Pancreas (tissue), 10 donors: ENCODE results near the gene PRKCB. TPM values are rescaled to one million over a fixed set of nuclear protein-coding genes. Genes with fewer than 3 reads are reported as not detected.

ENCODE experiments used
- ATAC-seq, 4 donors: fragments of 200-7000 bp; cut with Tn5 transposase; one replicate each; pipeline versions ENCODE4 v1.8.0 to v1.9.1; 2020; ENCODE audit warnings: mild to moderate bottlenecking in 4 of 4, moderate library complexity in 4 of 4
- DNase-seq, 6 donors: peaks; one replicate each; pipeline ENCODE4 v3.0.0-alpha.2; 2020
- FAIRE-seq: peaks from 2 replicates; lab custom pipeline; 2012; peaks lifted over from hg19 to GRCh38; lab: Jason Lieb, UNC
- H3K27ac ChIP-seq, 4 donors: fragments of 200-600 bp; sonication (generic); 1 replicate in 3 of 4; 2 replicates in 1 of 4; pipeline versions ENCODE4 v1.5.0 to v1.8.0; 2020
- H3K27me3 ChIP-seq, 4 donors: fragments of 200-600 bp; one replicate each; pipeline ENCODE4 v1.8.0; 2021
- H3K36me3 ChIP-seq, 3 donors: fragments of 200-600 bp; sonication (generic) in 1 of 3; one replicate each; pipeline versions ENCODE4 v1.5.0 to v1.8.0; 2020 to 2021
- H3K4me1 ChIP-seq, 3 donors: fragments of 200-600 bp; one replicate each; pipeline ENCODE4 v1.8.0; 2021
- H3K4me3 ChIP-seq, 4 donors: fragments of 200-600 bp; sonication (generic) in 2 of 4; one replicate each; pipeline versions ENCODE4 v1.5.0 to v1.8.0; 2020 to 2021
- H3K9me3 ChIP-seq, 4 donors: fragments of 200-600 bp; one replicate each; pipeline ENCODE4 v1.8.0; 2021
- CTCF ChIP-seq, 4 donors: fragments of 200-600 bp; sonication (generic) in 3 of 4; IDR thresholded peaks; one replicate each; pipeline versions ENCODE4 v1.5.0 to v1.8.0; 2021; ENCODE audit warnings: antibody characterized with exemption in 4 of 4
- WGBS, 2 donors: extraction: QIAGEN DNeasy Blood & Tissue Kit; methylation state at CpG; one replicate each; pipeline ENCODE4 v1.1.7; 2013; 5-methylcytosine and 5-hydroxymethylcytosine counted together
- intact Hi-C, 3 donors: fragments of 100-400 bp; cut with DNase I; formaldehyde crosslinking; loops; one replicate each; pipeline versions ENCODE4 v1.11.1 to v1.14.2; 2022
- polyA plus RNA-seq, 2 donors: library from polyadenylated mRNA; stranded (reverse); fragments of 200-250 nt; gene quantifications; one replicate each; pipeline ENCODE4 v1.2.3, GENCODE V29; 2013
- total RNA-seq, 6 donors: library from RNA; stranded (reverse); fragmentation: NEBNext Ultra II Directional in 4 of 6; extraction: Animal tissue kit (Norgen Biotek cat#: 25700) in 4 of 6; gene quantifications; one replicate each; pipeline versions ENCODE4 v1.2.1 to v1.2.4, GENCODE V29; 2021 to 2023
- donor health status: healthy with polysubstance abuse.
- donor health status: DM: no; HTN: no; CAD: no; lungs with moderate emphysema.
- donor health status: DM: no; HTN: no; CAD: no.
- donor health status: control.
- donor health status: control.
- donor health status: Bipolar disorder and iron deficiency.
- donor health status: DM: yes; HTN: yes; CAD: no.
- donor health status: DM: no; HTN: no; CAD: no.
- donor health status: DM: no; HTN: no; CAD: no.
- donor health status: DM: yes; HTN: yes; CAD: no.

The PRKCB gene
- total and polyA plus RNA-seq, 8 donors: 0.19 to 4.3 (median 0.61) TPM

DNA sequence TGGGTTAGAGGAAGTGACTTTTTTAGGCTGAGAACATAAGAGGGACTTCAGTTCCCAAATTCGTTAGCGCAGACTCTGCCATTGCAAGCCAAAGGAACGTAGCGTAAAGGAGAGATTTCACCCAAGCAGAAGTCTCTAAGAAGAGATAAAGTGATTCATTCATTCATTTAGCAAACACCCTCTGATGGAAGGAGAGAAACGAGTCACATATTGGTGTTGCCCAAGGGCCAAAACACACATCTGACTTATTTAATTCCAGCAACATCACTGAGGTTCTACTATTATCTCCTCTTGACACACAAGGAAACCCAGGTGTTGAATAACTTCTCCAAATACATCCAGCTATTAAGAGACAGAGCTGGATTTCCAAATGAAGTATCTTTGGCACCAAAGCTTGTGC lies 334.6 kb downstream of the PRKCB start:
- intact Hi-C loops: no loop called here
- FAIRE-seq: no peak

DNA sequence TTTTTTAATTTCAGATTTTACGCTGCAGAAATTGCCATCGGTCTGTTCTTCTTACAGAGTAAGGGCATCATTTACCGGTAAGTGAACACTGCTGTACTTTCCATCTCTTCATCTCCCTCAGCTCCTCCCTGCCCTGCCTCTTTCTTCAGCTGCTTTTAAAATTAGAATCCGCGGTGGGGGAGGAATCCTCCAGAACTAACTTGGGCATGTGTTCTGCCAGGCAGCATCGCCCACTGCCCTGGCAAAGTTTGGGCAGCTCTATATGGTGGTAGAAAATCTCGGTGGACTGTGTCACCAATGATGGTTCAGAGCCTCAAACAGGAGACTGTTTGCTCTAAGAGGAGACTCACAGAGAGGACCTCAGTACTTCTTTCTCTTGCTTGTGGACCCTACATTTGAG lies 338.7 kb downstream of the PRKCB start:
- Histone ChIP-seq H3K4me3 (no peak overlapping the region), H3K36me3 (no peaks in the 10 kb centered on the region), H3K9me3 (no peaks in the 10 kb centered on the region), H3K27ac (no peak overlapping the region), H3K4me1 (no peaks in the 10 kb centered on the region), H3K27me3 (no peaks in the 10 kb centered on the region)
- TF ChIP-seq CTCF (IDR thresholded peaks at IDR 0.05): no peak
- intact Hi-C loops: no loop called here
- ATAC-seq (no peak), DNase-seq (no peak), FAIRE-seq (no peak)
- WGBS, 2 donors: 75 to 88% methylated on average over 7 of the region's 7 CpGs

More for the DNA sequence above, 334.6 kb downstream of the PRKCB start:
- no peaks in the 10 kb centered on the region for H3K4me1 ChIP-seq
- whole genome bisulfite sequencing, 2 donors: 64 to 78% methylated on average over 5 of the region's 5 CpGs
- ATAC-seq: no peak
- H3K27me3 ChIP-seq: peaks cover 0 to 3% (median 0%) of the 10 kb centered on the region in 4 donors
- H3K27ac ChIP-seq: no peak overlapping the region
- TF ChIP-seq CTCF (IDR thresholded peaks at IDR 0.05): no peak
- H3K4me3 ChIP-seq: no peak overlapping the region
- no peak for DNase-seq
- no peaks in the 10 kb centered on the region for H3K9me3 ChIP-seq
- H3K36me3 ChIP-seq: no peaks in the 10 kb centered on the region

- no peak for TF ChIP-seq CTCF (IDR thresholded peaks at IDR 0.05)
- H3K36me3 ChIP-seq: no peaks in the 10 kb centered on the region
- H3K27me3 ChIP-seq: no peaks in the 10 kb centered on the region
- H3K9me3 ChIP-seq: no peaks in the 10 kb centered on the region
- DNase-seq (no peak), ATAC-seq (no peak), FAIRE-seq (no peak)
- H3K4me3 ChIP-seq: no peak overlapping the region
- intact Hi-C loops: no loop called here
- H3K27ac ChIP-seq: no peak overlapping the region
- WGBS, 2 donors: 65 to 75% methylated on average over 3 of the region's 3 CpGs
- H3K4me1 ChIP-seq: no peaks in the 10 kb centered on the region
These were observed 339.2 kb downstream of the PRKCB start for GRCh38 chr16:24174957-24175356.

DNA sequence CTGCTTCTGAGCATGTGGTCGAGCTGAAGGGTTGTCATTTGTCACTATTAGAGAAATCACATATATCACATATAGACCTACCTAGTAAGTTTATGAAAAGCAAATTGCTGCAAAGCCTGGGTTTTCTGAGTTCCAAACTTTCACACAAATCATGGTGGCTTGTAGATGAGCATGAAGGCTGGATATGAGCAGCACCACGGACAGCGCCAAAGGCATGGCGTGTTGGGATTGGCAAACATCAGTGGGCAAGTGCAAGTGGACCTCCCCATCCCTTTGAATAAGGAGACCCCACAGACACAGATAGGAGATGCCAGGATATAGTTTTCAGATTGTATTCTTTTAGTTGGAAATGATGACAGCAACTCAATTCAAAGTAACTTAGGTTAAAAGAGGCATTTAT lies 342.7 kb downstream of the PRKCB start:
- Histone ChIP-seq H3K4me1 (no peaks in the 10 kb centered on the region), H3K36me3 (no peaks in the 10 kb centered on the region), H3K27me3 (no peaks in the 10 kb centered on the region), H3K4me3 (no peak overlapping the region), H3K9me3 (no peaks in the 10 kb centered on the region), H3K27ac (no peak overlapping the region)
- DNase-seq: no peak
- TF ChIP-seq CTCF (IDR thresholded peaks at IDR 0.05): no peak
- WGBS, 2 donors: 20 to 30% methylated on average over 4 of the region's 4 CpGs
- FAIRE-seq: no peak
- ATAC-seq: no peak
- intact Hi-C loops: no loop called here

DNA sequence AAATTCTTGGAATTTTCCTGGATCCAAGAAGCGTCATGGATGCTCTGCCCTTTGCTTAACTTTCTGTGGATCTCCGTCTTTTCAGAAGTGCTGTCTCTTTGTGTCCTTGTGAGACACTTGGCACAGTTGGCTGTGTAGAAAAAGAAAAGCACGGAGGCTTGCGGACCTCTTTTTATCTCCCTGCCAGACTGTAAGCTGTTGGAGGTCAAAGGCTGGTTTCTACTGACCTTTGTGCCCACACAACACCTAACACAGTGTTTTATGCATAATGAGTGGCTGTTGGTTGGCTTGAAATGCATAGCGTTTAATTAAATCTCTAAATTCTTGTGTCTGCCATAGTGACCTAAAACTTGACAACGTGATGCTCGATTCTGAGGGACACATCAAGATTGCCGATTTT lies 344.7 kb downstream of the PRKCB start:
- intact Hi-C loops: no loop called here
- WGBS, 2 donors: 62 to 75% methylated on average over 8 of the region's 8 CpGs
- no peaks in the 10 kb centered on the region for H3K9me3 ChIP-seq
- H3K27ac ChIP-seq: no peak overlapping the region
- no peaks in the 10 kb centered on the region for H3K4me1 ChIP-seq
- no peak for TF ChIP-seq CTCF (IDR thresholded peaks at IDR 0.05)
- no peaks in the 10 kb centered on the region for H3K36me3 ChIP-seq
- no peak for ATAC-seq
- FAIRE-seq: no peak
- no peaks in the 10 kb centered on the region for H3K27me3 ChIP-seq
- H3K4me3 ChIP-seq: no peak overlapping the region
- no peak for DNase-seq
